GM18951 (cell line): Measurements from ENCODE around the gene LEFTY1.

ENCODE experiments used
- POLR2A ChIP-seq: IDR thresholded peaks from 4 replicates; pipeline ENCODE4 v1.6.1; 2011; ENCODE audit warnings: mild to moderate bottlenecking; ENCODE audit not compliant: insufficient read length, insufficient read depth; ENCODE audit errors: extremely low read depth
- in situ Hi-C: fragments of 300-500 bp; cut with MboI; formaldehyde crosslinking; loops from one replicate; pipeline ENCODE4 v1.12.0; 2022; ENCODE audit warnings: low sequenced_read_pairs, mixed read lengths, inconsistent platforms; ENCODE audit not compliant: unreplicated experiment

Gene LEFTY1

GRCh38 chr1:225879521-225880221 lies 9.3 kb downstream of the LEFTY1 start:
- in situ Hi-C loops = no loop called here

GRCh38 chr1:225878282-225878681 lies 10.7 kb downstream of the LEFTY1 start:
- no peak for TF ChIP-seq POLR2A
- in situ Hi-C loops = no loop called here

More at GRCh38 chr1:225879521-225880221, 9.3 kb downstream of the LEFTY1 start:
- no peak for TF ChIP-seq POLR2A

- TF ChIP-seq POLR2A = no peak
- in situ Hi-C loops = no loop called here
Observed at GRCh38 chr1:225877580-225877979, 11.4 kb downstream of the LEFTY1 start.

- in situ Hi-C loops = no loop called here
- no peak for TF ChIP-seq POLR2A
Observed at GRCh38 chr1:225876900-225877510, 11.9 kb downstream of the LEFTY1 start.

- in situ Hi-C loops = no loop called here
- TF ChIP-seq POLR2A = no peak
Observed at GRCh38 chr1:225875044-225875815, 13.7 kb downstream of the LEFTY1 start.

DNA sequence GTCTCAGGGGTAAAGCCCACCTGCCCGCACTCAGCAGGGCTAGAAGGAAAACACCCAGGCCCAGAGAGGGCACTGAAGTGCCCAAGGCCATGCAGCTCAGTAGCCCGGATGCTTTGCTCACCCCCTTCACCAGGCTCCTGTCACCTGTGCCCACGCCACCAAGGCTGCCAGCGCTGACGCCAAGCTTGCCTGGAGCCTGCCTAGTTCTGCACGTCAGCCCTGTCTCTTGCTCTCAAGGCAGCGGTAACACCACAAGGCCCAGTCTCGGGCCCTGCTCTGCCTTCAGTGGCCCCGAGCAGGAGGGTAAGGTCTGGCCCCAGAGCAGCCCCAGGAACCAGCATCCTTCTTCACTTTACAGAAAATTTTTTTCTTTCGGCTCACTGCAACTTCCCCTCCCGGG lies 14.5 kb downstream of the LEFTY1 start:
- no peak for TF ChIP-seq POLR2A
- in situ Hi-C loops = no loop called here

DNA sequence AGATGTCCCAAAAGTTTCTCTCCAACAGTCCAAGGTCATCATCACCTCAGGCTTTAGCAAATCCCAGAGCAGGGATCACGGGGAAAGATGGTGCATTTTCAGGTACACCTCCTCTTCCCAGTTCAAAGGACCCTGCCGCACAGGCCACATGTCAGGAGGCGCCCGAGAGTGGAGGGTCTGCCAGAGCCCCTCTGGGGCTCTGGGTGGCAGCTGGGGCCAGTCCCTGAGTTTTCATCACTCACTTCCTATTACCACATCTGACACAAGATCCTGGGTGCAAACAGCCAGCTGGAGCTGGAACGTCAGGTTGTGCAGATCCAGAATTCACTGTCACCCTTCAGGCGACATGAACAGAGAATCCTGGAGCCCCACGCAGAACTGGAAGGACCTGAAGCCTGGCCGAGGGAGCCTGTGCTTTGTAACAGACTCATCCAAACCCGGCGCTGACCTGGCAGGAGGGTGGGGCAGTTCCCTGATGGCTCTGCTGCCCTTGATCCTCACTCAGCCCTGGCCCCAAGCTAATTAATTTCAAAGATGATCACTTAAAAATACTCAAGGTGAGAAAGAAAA lies 15.6 kb downstream of the LEFTY1 start:
- in situ Hi-C loops = no loop called here
- no peak for TF ChIP-seq POLR2A

GRCh38 chr1:225872075-225872430 lies 16.9 kb downstream of the LEFTY1 start:
- in situ Hi-C loops = no loop called here
- no peak for TF ChIP-seq POLR2A

- TF ChIP-seq POLR2A = no peak
- in situ Hi-C loops = no loop called here
Observed at GRCh38 chr1:225871359-225872074, 17.4 kb downstream of the LEFTY1 start.

GRCh38 chr1:225870911-225871310 lies 18.0 kb downstream of the LEFTY1 start:
- no peak for TF ChIP-seq POLR2A
- in situ Hi-C loops = no loop called here

GRCh38 chr1:225868631-225869330 lies 20.2 kb downstream of the LEFTY1 start:
- no peak for TF ChIP-seq POLR2A
- in situ Hi-C loops = no loop called here

DNA sequence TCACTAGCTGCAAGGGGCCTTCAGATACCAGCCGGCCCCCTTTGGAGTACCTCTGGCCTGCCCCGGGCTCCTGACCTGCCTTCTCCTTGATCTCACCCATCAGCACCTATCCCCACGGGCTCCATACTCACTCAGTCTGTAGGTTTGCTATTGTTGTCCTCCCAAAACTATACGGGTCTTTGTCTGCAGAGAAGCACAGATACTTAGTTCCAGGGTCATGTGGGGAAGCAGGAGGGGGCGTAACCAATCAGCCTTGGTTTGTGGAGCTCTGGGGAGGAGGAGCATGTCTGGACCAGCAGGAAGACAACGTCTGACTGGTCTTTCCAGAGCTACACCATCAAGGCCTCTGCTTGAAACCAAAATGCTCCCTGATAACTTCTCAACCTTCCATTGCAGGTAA lies 22.0 kb downstream of the LEFTY1 start:
- no peak for TF ChIP-seq POLR2A
- in situ Hi-C loops = no loop called here

- TF ChIP-seq POLR2A = no peak
- in situ Hi-C loops = no loop called here
Observed at GRCh38 chr1:225866061-225866837, 22.7 kb downstream of the LEFTY1 start.
